ENCODE measurements around the gene HTR1E.

The HTR1E gene

DNA sequence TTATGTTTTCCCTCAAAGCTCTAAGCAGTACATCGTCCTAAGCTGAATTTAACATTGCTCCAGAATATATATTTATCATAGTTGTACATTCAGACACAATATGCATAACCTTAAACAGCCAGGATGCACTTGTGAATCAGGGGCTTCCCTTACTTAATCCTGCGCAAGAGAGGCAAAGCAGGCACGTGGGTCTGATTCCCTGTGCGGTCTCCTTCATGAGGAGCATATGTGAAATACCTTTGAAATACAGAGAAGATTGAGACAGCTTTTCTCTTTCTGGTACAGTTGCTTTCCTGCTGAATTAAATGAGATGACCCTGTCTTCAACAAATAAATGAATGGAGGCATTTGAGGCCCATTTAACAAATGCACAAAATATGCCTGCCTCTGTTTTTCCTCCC lies 1.5 kb downstream of the HTR1E start:
- TF ChIP-seq, protein P1, sequence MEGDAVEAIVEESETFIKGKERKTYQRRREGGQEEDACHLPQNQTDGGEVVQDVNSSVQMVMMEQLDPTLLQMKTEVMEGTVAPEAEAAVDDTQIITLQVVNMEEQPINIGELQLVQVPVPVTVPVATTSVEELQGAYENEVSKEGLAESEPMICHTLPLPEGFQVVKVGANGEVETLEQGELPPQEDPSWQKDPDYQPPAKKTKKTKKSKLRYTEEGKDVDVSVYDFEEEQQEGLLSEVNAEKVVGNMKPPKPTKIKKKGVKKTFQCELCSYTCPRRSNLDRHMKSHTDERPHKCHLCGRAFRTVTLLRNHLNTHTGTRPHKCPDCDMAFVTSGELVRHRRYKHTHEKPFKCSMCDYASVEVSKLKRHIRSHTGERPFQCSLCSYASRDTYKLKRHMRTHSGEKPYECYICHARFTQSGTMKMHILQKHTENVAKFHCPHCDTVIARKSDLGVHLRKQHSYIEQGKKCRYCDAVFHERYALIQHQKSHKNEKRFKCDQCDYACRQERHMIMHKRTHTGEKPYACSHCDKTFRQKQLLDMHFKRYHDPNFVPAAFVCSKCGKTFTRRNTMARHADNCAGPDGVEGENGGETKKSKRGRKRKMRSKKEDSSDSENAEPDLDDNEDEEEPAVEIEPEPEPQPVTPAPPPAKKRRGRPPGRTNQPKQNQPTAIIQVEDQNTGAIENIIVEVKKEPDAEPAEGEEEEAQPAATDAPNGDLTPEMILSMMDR (conservative IDR thresholded peaks at IDR 0.05), result no peak
- no peak overlapping the region for H3K27ac ChIP-seq

GRCh38 chr6:86941461-86941860 lies 4.1 kb downstream of the HTR1E start:
- H3K27ac ChIP-seq, result no peak overlapping the region
- TF ChIP-seq, protein P1 (conservative IDR thresholded peaks at IDR 0.05), result no peak

- TF ChIP-seq, protein P1 (conservative IDR thresholded peaks at IDR 0.05), result no peak
- H3K27ac ChIP-seq, result no peak overlapping the region
These were observed 5.6 kb downstream of the HTR1E start for GRCh38 chr6:86942769-86943516.

- TF ChIP-seq, protein P1 (conservative IDR thresholded peaks at IDR 0.05), result no peak
- H3K27ac ChIP-seq, result no peak overlapping the region
These were observed 6.6 kb downstream of the HTR1E start for GRCh38 chr6:86943819-86944407.

DNA sequence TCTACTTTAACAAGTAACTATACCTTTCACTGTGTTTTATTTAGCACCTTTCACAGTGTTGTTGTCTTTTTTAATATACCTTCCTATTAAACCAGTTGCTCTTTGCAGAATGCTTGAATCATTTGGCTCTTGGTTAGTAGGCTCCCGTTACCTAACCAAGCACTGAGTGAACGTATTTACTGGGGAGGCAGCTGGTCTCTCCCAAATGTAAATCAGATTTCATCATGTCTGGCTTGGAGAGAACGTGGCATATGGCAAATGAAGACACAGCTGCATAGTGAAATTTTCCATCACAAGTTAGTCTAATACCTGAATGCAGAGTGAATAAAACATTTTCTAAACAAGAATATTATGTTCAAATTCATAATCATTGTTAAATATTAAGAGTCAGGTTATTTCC lies 12.4 kb downstream of the HTR1E start:
- TF ChIP-seq, protein P1 (conservative IDR thresholded peaks at IDR 0.05), result no peak

DNA sequence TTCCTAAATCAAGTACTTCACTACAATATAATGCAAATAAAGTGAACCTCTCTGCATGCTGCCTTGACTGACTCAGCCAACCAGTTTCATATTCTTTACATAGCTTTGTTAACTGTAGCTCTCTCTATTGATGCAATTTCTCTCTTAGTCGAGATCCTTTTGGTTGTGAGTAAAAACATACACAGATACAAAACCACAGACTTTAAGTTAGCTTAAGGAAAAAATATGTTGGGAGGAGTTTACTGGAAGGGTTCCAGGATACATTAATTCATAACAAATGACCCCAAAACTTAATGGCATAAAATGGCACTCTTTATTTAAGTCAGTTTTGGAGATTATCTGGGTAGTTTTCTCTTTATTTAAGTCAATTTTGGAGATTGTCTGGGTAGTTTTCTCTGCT lies 15.7 kb downstream of the HTR1E start:
- TF ChIP-seq, protein P1 (conservative IDR thresholded peaks at IDR 0.05), result no peak
- no peak overlapping the region for H3K27ac ChIP-seq

More for the DNA sequence above, 12.4 kb downstream of the HTR1E start:
- no peak overlapping the region for H3K27ac ChIP-seq

GRCh38 chr6:86959656-86960055 lies 22.3 kb downstream of the HTR1E start:
- H3K27ac ChIP-seq, result no peak overlapping the region
- TF ChIP-seq, protein P1 (conservative IDR thresholded peaks at IDR 0.05), result no peak
